Duodenal mucosa (tissue), 2 donors: Measurements from ENCODE around the gene CPS1.

Experiments used
- H3K27ac ChIP-seq: one replicate; pipeline ENCODE4 v1.7.0; 2013; ENCODE audit warnings: low read depth, low read length
- H3K27me3 ChIP-seq, 2 donors: one replicate each; pipeline ENCODE4 v1.7.0; 2013; ENCODE audit warnings: low read length in 2 of 2, control low read depth in 1 of 2; ENCODE audit not compliant: insufficient read depth in 2 of 2, control insufficient read depth in 1 of 2
- H3K36me3 ChIP-seq, 2 donors: one replicate each; pipeline ENCODE4 v1.7.0; 2013; ENCODE audit warnings: low read length in 2 of 2, control low read depth in 1 of 2; ENCODE audit not compliant: insufficient read depth in 2 of 2, control insufficient read depth in 1 of 2
- H3K4me1 ChIP-seq, 2 donors: one replicate each; pipeline ENCODE4 v1.7.0; 2013; ENCODE audit warnings: low read length in 2 of 2, control low read depth in 1 of 2; ENCODE audit not compliant: insufficient read depth in 2 of 2, control insufficient read depth in 1 of 2
- H3K4me3 ChIP-seq, 2 donors: one replicate each; pipeline ENCODE4 v1.7.0; 2013; ENCODE audit warnings: low read length in 2 of 2, low read depth in 1 of 2
- H3K9ac ChIP-seq, 2 donors: one replicate each; pipeline ENCODE4 v1.7.0; 2013; ENCODE audit warnings: low read length in 2 of 2, low read depth in 1 of 2
- H3K9me3 ChIP-seq, 2 donors: one replicate each; pipeline ENCODE4 v1.7.0; 2013; ENCODE audit warnings: low read length in 2 of 2, control low read depth in 1 of 2; ENCODE audit not compliant: control insufficient read depth in 1 of 2

The CPS1 gene

GRCh38 chr2:210531482-210531881 lies 24.9 kb upstream of the CPS1 start:
- no peaks in the 10 kb centered on the region for H3K27me3 ChIP-seq
- H3K4me1 ChIP-seq: peaks cover 3 to 16% of the 10 kb centered on the region in 2 donors
- H3K9me3 ChIP-seq: no peaks in the 10 kb centered on the region
- no peak overlapping the region for H3K27ac ChIP-seq
- no peak overlapping the region for H3K4me3 ChIP-seq
- H3K9ac ChIP-seq: no peak overlapping the region
- H3K36me3 ChIP-seq: no peaks in the 10 kb centered on the region

DNA sequence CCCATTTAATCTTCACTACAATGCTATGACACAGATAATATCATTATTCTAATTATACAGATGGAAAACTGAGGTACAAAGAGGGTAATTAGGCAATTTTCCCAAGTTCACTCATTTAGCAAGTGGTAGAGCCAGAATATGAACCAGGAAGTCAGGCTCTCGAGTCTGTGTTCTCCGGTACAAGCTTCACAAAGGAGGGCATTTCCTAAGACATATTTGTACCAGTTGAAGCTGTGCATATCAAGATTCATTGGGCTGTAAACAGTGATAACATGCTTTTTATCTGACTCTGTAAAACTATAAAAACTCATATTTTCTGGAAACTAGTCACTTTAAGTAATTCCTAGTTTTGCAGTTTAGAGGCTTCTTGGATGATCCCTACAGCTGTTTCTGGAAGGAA lies 23.0 kb upstream of the CPS1 start:
- Histone ChIP-seq H3K9ac (no peak overlapping the region), H3K27me3 (no peaks in the 10 kb centered on the region), H3K9me3 (no peaks in the 10 kb centered on the region), H3K27ac (no peak overlapping the region), H3K4me3 (no peak overlapping the region), H3K4me1 (peaks cover 12 to 27% of the 10 kb centered on the region in 2 donors), H3K36me3 (no peaks in the 10 kb centered on the region)

DNA sequence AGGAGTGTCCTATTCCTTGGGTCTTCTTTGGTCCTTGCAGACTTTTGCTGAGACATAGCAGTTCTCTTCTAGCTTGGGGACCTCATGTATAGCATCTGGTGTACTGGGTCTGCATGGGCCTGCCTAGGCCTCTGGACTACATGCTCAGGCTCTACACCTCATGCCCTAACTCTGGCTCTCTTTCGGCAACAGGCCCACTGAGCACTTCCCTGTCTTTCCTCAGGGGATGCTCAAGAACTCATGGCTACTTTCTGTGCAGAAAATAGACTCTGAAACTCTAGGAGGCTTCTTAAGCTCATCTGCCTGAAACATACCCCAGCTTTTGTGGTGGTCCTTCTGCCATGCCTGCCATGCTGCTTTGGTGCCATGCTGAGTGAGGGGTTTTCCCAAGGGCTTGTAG lies 21.5 kb upstream of the CPS1 start:
- Histone ChIP-seq H3K9me3 (no peaks in the 10 kb centered on the region), H3K27me3 (no peaks in the 10 kb centered on the region), H3K36me3 (no peaks in the 10 kb centered on the region), H3K27ac (no peak overlapping the region), H3K4me1 (peaks cover 25 to 33% of the 10 kb centered on the region in 2 donors), H3K4me3 (no peak overlapping the region), H3K9ac (no peak overlapping the region)

GRCh38 chr2:210536973-210537650 lies 19.3 kb upstream of the CPS1 start:
- H3K4me1 ChIP-seq: peaks cover 37 to 53% of the 10 kb centered on the region in 2 donors
- no peaks in the 10 kb centered on the region for H3K9me3 ChIP-seq
- no peaks in the 10 kb centered on the region for H3K36me3 ChIP-seq
- no peak overlapping the region for H3K9ac ChIP-seq
- H3K4me3 ChIP-seq: peak overlapping the region in 1 of 2 donors; percentile 13
- no peak overlapping the region for H3K27ac ChIP-seq
- no peaks in the 10 kb centered on the region for H3K27me3 ChIP-seq

GRCh38 chr2:210539035-210539434 lies 17.4 kb upstream of the CPS1 start:
- no peaks in the 10 kb centered on the region for H3K36me3 ChIP-seq
- no peak overlapping the region for H3K9ac ChIP-seq
- no peak overlapping the region for H3K27ac ChIP-seq
- H3K27me3 ChIP-seq: no peaks in the 10 kb centered on the region
- H3K4me1 ChIP-seq: peaks cover 34 to 37% of the 10 kb centered on the region in 2 donors
- H3K9me3 ChIP-seq: no peaks in the 10 kb centered on the region
- H3K4me3 ChIP-seq: no peak overlapping the region

- peak overlapping the region in 1 of 2 donors; percentile 37 for H3K9ac ChIP-seq
- no peaks in the 10 kb centered on the region for H3K36me3 ChIP-seq
- peaks cover 34 to 37% of the 10 kb centered on the region in 2 donors for H3K4me1 ChIP-seq
- no peaks in the 10 kb centered on the region for H3K27me3 ChIP-seq
- H3K27ac ChIP-seq: no peak overlapping the region
- H3K9me3 ChIP-seq: no peaks in the 10 kb centered on the region
- H3K4me3 ChIP-seq: peak overlapping the region; percentile 33 to 50
Measured at GRCh38 chr2:210539578-210540416, 16.6 kb upstream of the CPS1 start.

GRCh38 chr2:210540471-210540870 lies 15.9 kb upstream of the CPS1 start:
- no peak overlapping the region for H3K27ac ChIP-seq
- no peak overlapping the region for H3K9ac ChIP-seq
- H3K4me3 ChIP-seq: no peak overlapping the region
- peaks cover 34 to 37% of the 10 kb centered on the region in 2 donors for H3K4me1 ChIP-seq
- H3K9me3 ChIP-seq: no peaks in the 10 kb centered on the region
- H3K36me3 ChIP-seq: no peaks in the 10 kb centered on the region
- H3K27me3 ChIP-seq: no peaks in the 10 kb centered on the region

DNA sequence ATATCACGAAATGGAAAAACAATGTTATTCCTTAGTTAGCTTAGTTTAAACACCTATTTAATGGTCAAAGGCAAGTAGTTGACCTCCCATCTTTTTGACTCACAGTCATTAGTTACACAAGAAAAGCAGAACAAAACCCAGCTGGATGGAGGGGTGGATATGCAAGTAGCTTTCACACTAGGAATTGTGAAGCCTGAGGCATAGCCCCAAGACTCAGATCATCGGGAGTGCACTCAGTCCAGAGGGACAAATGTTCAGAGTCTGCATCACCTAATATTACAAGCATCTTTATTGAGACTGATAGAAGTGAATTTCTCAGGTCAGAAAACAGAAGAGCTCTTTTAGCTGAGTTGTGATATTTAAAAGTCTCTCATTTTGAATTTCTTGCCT lies 15.5 kb upstream of the CPS1 start:
- no peaks in the 10 kb centered on the region for H3K27me3 ChIP-seq
- no peaks in the 10 kb centered on the region for H3K36me3 ChIP-seq
- H3K4me1 ChIP-seq: peaks cover 34 to 37% of the 10 kb centered on the region in 2 donors
- H3K9me3 ChIP-seq: no peaks in the 10 kb centered on the region
- H3K27ac ChIP-seq: no peak overlapping the region
- no peak overlapping the region for H3K4me3 ChIP-seq
- H3K9ac ChIP-seq: no peak overlapping the region

GRCh38 chr2:210541290-210541902 lies 15.0 kb upstream of the CPS1 start:
- no peak overlapping the region for H3K9ac ChIP-seq
- no peak overlapping the region for H3K27ac ChIP-seq
- H3K36me3 ChIP-seq: no peaks in the 10 kb centered on the region
- no peaks in the 10 kb centered on the region for H3K9me3 ChIP-seq
- no peak overlapping the region for H3K4me3 ChIP-seq
- no peaks in the 10 kb centered on the region for H3K27me3 ChIP-seq
- peaks cover 34 to 37% of the 10 kb centered on the region in 2 donors for H3K4me1 ChIP-seq

DNA sequence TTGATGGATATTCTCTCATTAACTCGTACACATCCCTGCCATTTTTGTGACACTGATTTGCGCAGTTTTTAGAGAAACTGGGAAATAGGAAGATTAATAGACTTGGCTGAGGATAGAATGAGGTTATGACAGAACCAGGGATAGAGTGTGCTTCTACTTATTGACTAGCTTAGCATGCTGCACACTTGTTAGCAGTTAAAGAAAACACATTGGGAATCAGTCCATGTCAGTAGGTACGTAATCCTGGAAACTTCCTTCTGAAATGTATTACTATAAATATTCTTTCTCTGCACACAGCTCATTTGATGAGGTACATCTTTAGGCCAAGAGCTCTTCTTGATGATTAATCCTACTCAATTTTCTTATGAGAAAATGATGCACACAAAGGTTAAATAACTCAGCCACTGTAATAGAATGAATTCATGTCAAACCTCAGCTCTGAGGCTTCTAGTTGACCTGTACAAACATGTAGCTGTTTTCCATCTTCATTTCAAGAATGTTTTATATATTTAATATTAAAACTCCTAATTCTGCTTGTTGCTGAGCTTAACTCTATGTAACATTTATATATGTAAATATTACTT lies 12.3 kb upstream of the CPS1 start:
- Histone ChIP-seq H3K27me3 (no peaks in the 10 kb centered on the region), H3K36me3 (no peaks in the 10 kb centered on the region), H3K9me3 (no peaks in the 10 kb centered on the region), H3K9ac (no peak overlapping the region), H3K4me1 (peaks cover 20 to 25% of the 10 kb centered on the region in 2 donors), H3K4me3 (no peak overlapping the region), H3K27ac (no peak overlapping the region)
